Measurements from ENCODE around the gene DNM3.

The DNM3 gene

GRCh38 chr1:171841050-171841910 is at the start of gene DNM3:
Gene DNM3, plus strand, starts transcription at chr1:171841498. Its CDS starts 159 bp downstream, at chr1:171841657.
- peak; percentile 95 for DNase-seq (ENCODE audit: low spot score)
- no peak for TF ChIP-seq CTCF (IDR thresholded peaks at IDR 0.05; ENCODE audit: borderline replicate concordance, control extremely low read depth, extremely low read depth, insufficient read depth, missing control alignments)
- in situ Hi-C loops (cut with MboI; ENCODE audit: low sequenced_read_pairs, unreplicated experiment): no loop called here

- no peak for DNase-seq (ENCODE audit: low spot score)
- TF ChIP-seq CTCF (IDR thresholded peaks at IDR 0.05; ENCODE audit: borderline replicate concordance, control extremely low read depth, extremely low read depth, insufficient read depth, missing control alignments): no peak
- in situ Hi-C loops (cut with MboI; ENCODE audit: low sequenced_read_pairs, unreplicated experiment): no loop called here
These were observed 48.5 kb upstream of the DNM3 start for GRCh38 chr1:171792656-171793369.

GRCh38 chr1:171793636-171794035 is 47.7 kb upstream of the DNM3 start:
- no peak for DNase-seq (ENCODE audit: low spot score)
- no peak for TF ChIP-seq CTCF (IDR thresholded peaks at IDR 0.05; ENCODE audit: borderline replicate concordance, control extremely low read depth, extremely low read depth, insufficient read depth, missing control alignments)
- in situ Hi-C loops (cut with MboI; ENCODE audit: low sequenced_read_pairs, unreplicated experiment): no loop called here

GRCh38 chr1:171794085-171794484 is 47.2 kb upstream of the DNM3 start:
- no peak for DNase-seq (ENCODE audit: low spot score)
- no peak for TF ChIP-seq CTCF (IDR thresholded peaks at IDR 0.05; ENCODE audit: borderline replicate concordance, control extremely low read depth, extremely low read depth, insufficient read depth, missing control alignments)
- in situ Hi-C loops (cut with MboI; ENCODE audit: low sequenced_read_pairs, unreplicated experiment): no loop called here

GRCh38 chr1:171796592-171796991 is 44.7 kb upstream of the DNM3 start:
- DNase-seq (ENCODE audit: low spot score): no peak
- no peak for TF ChIP-seq CTCF (IDR thresholded peaks at IDR 0.05; ENCODE audit: borderline replicate concordance, control extremely low read depth, extremely low read depth, insufficient read depth, missing control alignments)
- in situ Hi-C loops (cut with MboI; ENCODE audit: low sequenced_read_pairs, unreplicated experiment): no loop called here

- no peak for DNase-seq (ENCODE audit: low spot score)
- in situ Hi-C loops (cut with MboI; ENCODE audit: low sequenced_read_pairs, unreplicated experiment): no loop called here
- TF ChIP-seq CTCF (IDR thresholded peaks at IDR 0.05; ENCODE audit: borderline replicate concordance, control extremely low read depth, extremely low read depth, insufficient read depth, missing control alignments): no peak
These were observed 43.0 kb upstream of the DNM3 start for GRCh38 chr1:171798311-171798710.

Data from GM13976 (cell line).